OCI-LY7 (cell line): Measurements from ENCODE around the gene SPARC.

Experiments used
- EZH2phosphoT487 ChIP-seq: fragments of 200-600 bp; sonication (generic); IDR thresholded peaks from 2 replicates; pipeline ENCODE4 v1.6.1; 2018; ENCODE audit warnings: low read depth, borderline replicate concordance, mild to moderate bottlenecking, mixed run types, antibody characterized with exemption, low read length, moderate library complexity, mixed read lengths
- TF ChIP-seq, protein P1 (sequence below): fragments of 200-600 bp; sonication (generic); conservative IDR thresholded peaks from 2 replicates; pipeline ENCODE4 v1.5.1; 2014; ENCODE audit warnings: mild to moderate bottlenecking, antibody characterized with exemption, low read length, moderate library complexity, mixed read lengths

- TF ChIP-seq, protein P1, sequence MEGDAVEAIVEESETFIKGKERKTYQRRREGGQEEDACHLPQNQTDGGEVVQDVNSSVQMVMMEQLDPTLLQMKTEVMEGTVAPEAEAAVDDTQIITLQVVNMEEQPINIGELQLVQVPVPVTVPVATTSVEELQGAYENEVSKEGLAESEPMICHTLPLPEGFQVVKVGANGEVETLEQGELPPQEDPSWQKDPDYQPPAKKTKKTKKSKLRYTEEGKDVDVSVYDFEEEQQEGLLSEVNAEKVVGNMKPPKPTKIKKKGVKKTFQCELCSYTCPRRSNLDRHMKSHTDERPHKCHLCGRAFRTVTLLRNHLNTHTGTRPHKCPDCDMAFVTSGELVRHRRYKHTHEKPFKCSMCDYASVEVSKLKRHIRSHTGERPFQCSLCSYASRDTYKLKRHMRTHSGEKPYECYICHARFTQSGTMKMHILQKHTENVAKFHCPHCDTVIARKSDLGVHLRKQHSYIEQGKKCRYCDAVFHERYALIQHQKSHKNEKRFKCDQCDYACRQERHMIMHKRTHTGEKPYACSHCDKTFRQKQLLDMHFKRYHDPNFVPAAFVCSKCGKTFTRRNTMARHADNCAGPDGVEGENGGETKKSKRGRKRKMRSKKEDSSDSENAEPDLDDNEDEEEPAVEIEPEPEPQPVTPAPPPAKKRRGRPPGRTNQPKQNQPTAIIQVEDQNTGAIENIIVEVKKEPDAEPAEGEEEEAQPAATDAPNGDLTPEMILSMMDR: no peak
- no peak for TF ChIP-seq EZH2phosphoT487
Observed at GRCh38 chr5:151683444-151683843, 3.3 kb downstream of the SPARC start.
